Adrenal gland (tissue), 5 donors: ENCODE results near the gene SIDT2.
A peak's percentile ranks its signal among the peaks of the same experiment; 100 is the strongest.
"Not testable (repeated sequence)": the region's sequence is repeated elsewhere in the genome, so short reads cannot be mapped to it uniquely, and the experiment has no call there.

Experiments
- POLR2A ChIP-seq, 2 donors: fragments of 450-650 bp; IDR thresholded peaks; one replicate each; pipeline ENCODE4 v1.6.1; 2017; ENCODE audit warnings: antibody characterized with exemption in 2 of 2, mild to moderate bottlenecking in 2 of 2, moderate library complexity in 1 of 2
- TF ChIP-seq, protein P1 (sequence below), 6 experiments: fragments of 450-650 bp in 4 of 6; fragments of 200-600 bp in 2 of 6; sonication (generic) in 1 of 6; IDR thresholded peaks; 1 replicate in 5 of 6; 2 replicates in 1 of 6; pipeline versions ENCODE4 v1.5.1 to v1.8.0; 2016 to 2021; ENCODE audit warnings: antibody characterized with exemption in 6 of 6, mild to moderate bottlenecking in 2 of 6, moderate library complexity in 1 of 6
- donor health status: DM: no; HTN: no; CAD: no.

GRCh38 chr11:117208710-117209109 is 30.2 kb downstream of the SIDT2 start:
- TF ChIP-seq, protein P1, sequence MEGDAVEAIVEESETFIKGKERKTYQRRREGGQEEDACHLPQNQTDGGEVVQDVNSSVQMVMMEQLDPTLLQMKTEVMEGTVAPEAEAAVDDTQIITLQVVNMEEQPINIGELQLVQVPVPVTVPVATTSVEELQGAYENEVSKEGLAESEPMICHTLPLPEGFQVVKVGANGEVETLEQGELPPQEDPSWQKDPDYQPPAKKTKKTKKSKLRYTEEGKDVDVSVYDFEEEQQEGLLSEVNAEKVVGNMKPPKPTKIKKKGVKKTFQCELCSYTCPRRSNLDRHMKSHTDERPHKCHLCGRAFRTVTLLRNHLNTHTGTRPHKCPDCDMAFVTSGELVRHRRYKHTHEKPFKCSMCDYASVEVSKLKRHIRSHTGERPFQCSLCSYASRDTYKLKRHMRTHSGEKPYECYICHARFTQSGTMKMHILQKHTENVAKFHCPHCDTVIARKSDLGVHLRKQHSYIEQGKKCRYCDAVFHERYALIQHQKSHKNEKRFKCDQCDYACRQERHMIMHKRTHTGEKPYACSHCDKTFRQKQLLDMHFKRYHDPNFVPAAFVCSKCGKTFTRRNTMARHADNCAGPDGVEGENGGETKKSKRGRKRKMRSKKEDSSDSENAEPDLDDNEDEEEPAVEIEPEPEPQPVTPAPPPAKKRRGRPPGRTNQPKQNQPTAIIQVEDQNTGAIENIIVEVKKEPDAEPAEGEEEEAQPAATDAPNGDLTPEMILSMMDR (IDR thresholded peaks at IDR 0.05) = peak in 1 of 6 experiments; percentile 23
- TF ChIP-seq POLR2A (IDR thresholded peaks at IDR 0.05) = not testable (repeated sequence)
